Mesodermal cell (in vitro differentiated cells): ENCODE measurements around the gene PPP1R37.

ENCODE experiments used
- H3K27ac ChIP-seq: 2 replicates; pipeline ENCODE4 v1.7.0; 2013; ENCODE audit warnings: mild to moderate bottlenecking, low read depth, low read length, moderate library complexity; ENCODE audit not compliant: severe bottlenecking
- H3K36me3 ChIP-seq: 2 replicates; pipeline ENCODE4 v1.7.1; 2013; ENCODE audit warnings: mild to moderate bottlenecking, low read length, moderate library complexity; ENCODE audit not compliant: control insufficient read depth, insufficient read depth
- H3K4me1 ChIP-seq: one replicate; pipeline ENCODE4 v1.7.1; 2013; ENCODE audit warnings: mild to moderate bottlenecking, low read length; ENCODE audit not compliant: insufficient read depth, control insufficient read depth, poor library complexity, severe bottlenecking
- H3K4me3 ChIP-seq: 2 replicates; pipeline ENCODE4 v1.7.0; 2013; ENCODE audit warnings: low read length, control low read depth, mild to moderate bottlenecking; ENCODE audit not compliant: insufficient read depth, poor library complexity, severe bottlenecking; ENCODE audit errors: extremely low read depth
- H3K9me3 ChIP-seq: 2 replicates; pipeline ENCODE4 v1.7.1; 2013; ENCODE audit warnings: mild to moderate bottlenecking, low read length, moderate library complexity; ENCODE audit not compliant: control insufficient read depth
- WGBS, 2 experiments: methylation state at CpG; one replicate each; pipeline ENCODE4 v1.1.5; 2013; ENCODE audit warnings: missing lambda C conversion rate in 2 of 2; ENCODE audit not compliant: insufficient coverage in 2 of 2; 5-methylcytosine and 5-hydroxymethylcytosine counted together

Gene PPP1R37

DNA sequence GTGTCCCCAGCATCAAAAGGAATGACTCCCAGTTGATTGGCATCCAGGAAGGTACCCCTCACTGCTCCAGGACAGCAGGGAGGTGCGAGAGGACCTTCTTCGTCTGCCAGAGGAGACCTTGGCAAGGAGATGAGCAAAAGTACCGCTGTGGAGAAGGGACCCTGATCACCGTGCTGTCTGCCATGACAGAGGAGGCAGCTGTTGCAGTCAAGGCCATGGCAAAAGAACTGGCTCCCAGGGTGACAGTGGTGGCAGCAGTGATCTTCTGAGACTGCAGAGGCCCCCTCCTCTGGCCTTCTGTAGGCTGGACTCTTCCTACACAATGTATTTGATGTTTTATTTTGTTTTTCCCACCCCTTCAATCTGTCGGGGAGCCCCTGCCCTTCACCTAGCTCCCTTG lies 35.8 kb downstream of the PPP1R37 start:
- no peaks in the 10 kb centered on the region for H3K9me3 ChIP-seq
- WGBS, 2 experiments, result 91 to 99% methylated on average over 4 of the region's 5 CpGs
- no peak overlapping the region for H3K27ac ChIP-seq
- no peak overlapping the region for H3K4me3 ChIP-seq
- H3K36me3 ChIP-seq, result peaks cover 24% of the 10 kb centered on the region
- H3K4me1 ChIP-seq, result peaks cover 11% of the 10 kb centered on the region

DNA sequence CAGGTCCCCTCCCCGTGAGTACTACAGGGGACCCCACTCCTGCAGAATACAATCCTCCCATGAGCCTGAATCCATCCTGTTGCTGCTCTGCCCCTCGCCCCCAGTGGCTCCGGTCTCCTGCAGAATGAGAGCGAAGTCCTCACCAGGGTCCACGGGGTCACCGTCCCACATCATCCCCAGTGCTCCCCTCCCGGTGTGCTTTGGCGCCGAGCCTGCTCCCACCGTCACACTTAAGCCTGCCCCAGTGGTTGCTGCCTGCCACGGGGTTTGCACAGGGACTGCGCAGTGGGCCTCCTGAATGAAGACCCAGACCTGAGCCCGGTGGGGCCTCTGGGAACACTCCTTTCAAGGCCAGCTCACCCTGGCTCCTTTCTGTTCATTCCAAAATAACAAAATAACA lies 37.3 kb downstream of the PPP1R37 start:
- H3K4me3 ChIP-seq, result no peak overlapping the region
- H3K36me3 ChIP-seq, result peaks cover 30% of the 10 kb centered on the region
- WGBS, 2 experiments, result 95% methylated on average over 9 to 13 of the region's 13 CpGs
- no peaks in the 10 kb centered on the region for H3K9me3 ChIP-seq
- H3K4me1 ChIP-seq, result peaks cover 11% of the 10 kb centered on the region
- H3K27ac ChIP-seq, result no peak overlapping the region

GRCh38 chr19:45130888-45131615 lies 38.1 kb downstream of the PPP1R37 start:
- WGBS, 2 experiments, result 70 to 77% methylated on average over 12 of the region's 13 CpGs
- no peak overlapping the region for H3K27ac ChIP-seq

DNA sequence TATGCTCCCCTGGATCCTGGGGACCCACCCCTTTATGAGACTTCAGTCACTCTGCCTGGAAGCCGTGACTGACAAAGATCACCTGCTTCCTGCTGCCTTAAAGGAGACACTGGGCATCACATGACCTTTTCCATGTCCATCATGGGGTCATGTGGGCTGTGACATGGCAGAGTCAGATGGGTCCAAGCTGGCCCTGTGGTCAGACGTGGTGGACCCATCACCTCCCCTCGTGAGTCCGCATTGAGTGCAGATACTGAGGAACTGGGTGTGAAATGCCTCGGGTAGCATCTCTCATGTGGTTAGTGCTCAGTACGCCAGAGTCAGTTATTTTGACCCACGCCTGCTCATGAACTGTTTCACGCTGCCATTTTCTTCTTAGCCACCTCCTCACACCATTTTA lies 40.7 kb downstream of the PPP1R37 start:
- Histone ChIP-seq H3K9me3 (no peaks in the 10 kb centered on the region), H3K36me3 (peaks cover 20% of the 10 kb centered on the region), H3K27ac (no peak overlapping the region), H3K4me1 (peaks cover 12% of the 10 kb centered on the region), H3K4me3 (no peak overlapping the region)
- 93 to 98% methylated on average over 4 to 8 of the region's 8 CpGs for WGBS, 2 experiments

More at GRCh38 chr19:45130888-45131615, 38.1 kb downstream of the PPP1R37 start:
- Histone ChIP-seq H3K4me3 (no peak overlapping the region), H3K9me3 (no peaks in the 10 kb centered on the region), H3K36me3 (peaks cover 30% of the 10 kb centered on the region), H3K4me1 (peaks cover 11% of the 10 kb centered on the region)

- 96 to 98% methylated on average over 11 to 15 of the region's 21 CpGs for WGBS, 2 experiments
- Histone ChIP-seq H3K36me3 (peaks cover 14% of the 10 kb centered on the region), H3K9me3 (no peaks in the 10 kb centered on the region), H3K4me3 (no peak overlapping the region), H3K4me1 (peaks cover 11% of the 10 kb centered on the region), H3K27ac (no peak overlapping the region)
Measured at GRCh38 chr19:45135176-45135885, 42.4 kb downstream of the PPP1R37 start.

- peaks cover 22% of the 10 kb centered on the region for H3K36me3 ChIP-seq
- WGBS, 2 experiments, result 93 to 94% methylated on average over 11 to 12 of the region's 12 CpGs
- no peak overlapping the region for H3K4me3 ChIP-seq
- peak overlapping the region; percentile 29 for H3K27ac ChIP-seq
- peaks cover 7% of the 10 kb centered on the region for H3K4me1 ChIP-seq
- no peaks in the 10 kb centered on the region for H3K9me3 ChIP-seq
Measured at GRCh38 chr19:45136507-45137178, 43.7 kb downstream of the PPP1R37 start.

DNA sequence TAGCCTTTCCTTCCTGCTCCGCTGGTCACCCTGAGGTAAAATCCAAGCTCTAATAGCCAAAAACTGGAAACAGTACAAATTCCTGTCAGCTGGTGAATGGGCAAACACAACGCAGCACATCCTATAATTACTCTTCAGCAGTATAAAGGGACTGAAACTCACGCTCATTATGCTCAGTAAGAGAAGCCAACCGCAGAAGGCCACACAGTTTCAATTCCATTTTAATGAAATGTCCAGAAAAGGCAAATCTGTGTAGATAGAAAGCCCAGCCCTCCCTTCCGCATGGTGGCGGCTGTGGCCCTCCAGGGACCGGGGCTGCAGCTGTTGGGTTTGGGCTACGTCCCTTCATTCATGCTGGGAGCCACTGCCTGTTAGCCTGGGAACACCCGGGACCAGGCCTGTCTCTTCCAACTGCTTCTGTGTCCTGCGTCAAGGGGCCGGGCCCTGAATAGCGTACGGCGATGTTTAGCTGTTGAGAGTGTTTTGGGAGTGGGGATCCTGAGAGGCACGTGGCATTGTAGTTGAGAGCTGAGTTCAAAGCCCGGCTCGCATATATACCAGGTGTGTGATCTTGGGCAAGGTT lies 44.3 kb downstream of the PPP1R37 start:
- no peak overlapping the region for H3K4me3 ChIP-seq
- H3K4me1 ChIP-seq, result peaks cover 7% of the 10 kb centered on the region
- H3K27ac ChIP-seq, result no peak overlapping the region
- peaks cover 18% of the 10 kb centered on the region for H3K36me3 ChIP-seq
- 91 to 96% methylated on average over 13 to 14 of the region's 17 CpGs for WGBS, 2 experiments
- no peaks in the 10 kb centered on the region for H3K9me3 ChIP-seq

DNA sequence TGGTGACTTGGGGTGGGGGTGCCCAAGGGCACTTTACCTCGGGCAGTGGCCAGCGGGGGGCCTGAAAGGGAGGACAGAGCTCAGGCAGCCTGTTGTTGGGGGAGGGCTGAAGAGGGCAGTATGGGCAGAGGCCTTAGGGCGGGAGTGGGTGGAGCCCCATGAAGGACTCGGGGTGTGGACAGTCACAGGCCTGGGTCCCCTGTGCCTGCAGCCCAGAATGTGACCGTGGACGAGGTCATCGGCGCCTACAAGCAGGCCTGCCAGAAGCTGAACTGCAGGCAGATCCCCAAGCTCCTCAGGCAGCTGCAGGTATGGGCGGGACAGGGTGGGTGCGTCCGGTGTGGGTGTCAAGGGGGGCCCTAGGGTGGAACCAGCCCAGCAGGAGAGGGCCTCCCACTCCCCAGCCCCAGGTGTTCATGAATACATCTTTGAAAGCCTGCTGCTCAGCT lies 45.3 kb downstream of the PPP1R37 start:
- H3K4me1 ChIP-seq, result peaks cover 7% of the 10 kb centered on the region
- no peak overlapping the region for H3K4me3 ChIP-seq
- H3K27ac ChIP-seq, result no peak overlapping the region
- no peaks in the 10 kb centered on the region for H3K9me3 ChIP-seq
- WGBS, 2 experiments, result 92 to 97% methylated on average over 9 to 11 of the region's 11 CpGs
- peaks cover 27% of the 10 kb centered on the region for H3K36me3 ChIP-seq

GRCh38 chr19:45139286-45140143 lies 46.5 kb downstream of the PPP1R37 start:
- WGBS, 2 experiments, result 98% methylated on average over 13 to 24 of the region's 24 CpGs

DNA sequence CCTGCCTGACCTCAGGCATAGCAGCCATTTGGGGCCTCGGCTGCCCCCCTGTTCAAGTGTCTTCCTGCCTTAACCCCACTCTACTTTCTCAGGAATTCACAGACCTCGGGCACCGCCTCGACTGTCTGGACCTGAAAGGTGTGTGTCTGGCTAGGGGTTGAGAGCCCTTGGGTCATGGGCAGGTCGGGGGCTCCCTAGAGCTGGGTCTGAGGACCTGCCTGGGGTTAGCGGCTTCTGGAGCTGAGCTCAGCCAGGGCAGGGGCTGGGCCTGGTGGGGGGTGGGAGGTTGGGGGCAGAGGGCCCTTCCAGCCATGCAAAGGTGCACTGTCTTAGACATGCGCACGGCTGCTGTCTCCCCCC lies 47.1 kb downstream of the PPP1R37 start:
- Histone ChIP-seq H3K36me3 (peaks cover 37% of the 10 kb centered on the region), H3K9me3 (no peaks in the 10 kb centered on the region), H3K4me3 (no peak overlapping the region), H3K27ac (no peak overlapping the region), H3K4me1 (peaks cover 7% of the 10 kb centered on the region)
- WGBS, 2 experiments, result 96 to 100% methylated on average over 3 to 4 of the region's 8 CpGs

More at GRCh38 chr19:45139286-45140143, 46.5 kb downstream of the PPP1R37 start:
- no peak overlapping the region for H3K27ac ChIP-seq
- H3K4me3 ChIP-seq, result no peak overlapping the region
- H3K4me1 ChIP-seq, result peaks cover 7% of the 10 kb centered on the region
- H3K9me3 ChIP-seq, result no peaks in the 10 kb centered on the region
- H3K36me3 ChIP-seq, result peaks cover 35% of the 10 kb centered on the region
